Thyroid gland (tissue), 4 donors: ENCODE measurements around the gene GRPEL1. TPM values are rescaled to one million over a fixed set of nuclear protein-coding genes. Genes with fewer than 3 reads are reported as not detected.

Source experiments
- DNase-seq, 2 donors: peaks; one replicate each; pipeline ENCODE4 v3.0.0-alpha.2; 2019
- H3K27ac ChIP-seq, 3 donors: fragments of 200-600 bp; sonication (generic); 1 replicate in 2 of 3; 2 replicates in 1 of 3; pipeline ENCODE4 v1.5.1; 2016 to 2019; ENCODE audit warnings: mild to moderate bottlenecking in 1 of 3, moderate library complexity in 1 of 3
- H3K27me3 ChIP-seq: fragments of 200-600 bp; sonication (generic); one replicate; pipeline ENCODE4 v1.5.1; 2019
- H3K36me3 ChIP-seq, 2 donors: fragments of 200-600 bp; sonication (generic); one replicate each; pipeline ENCODE4 v1.5.1; 2016 to 2019
- H3K4me1 ChIP-seq, 2 donors: fragments of 200-600 bp; sonication (generic); one replicate each; pipeline ENCODE4 v1.5.1; 2017 to 2019
- H3K4me3 ChIP-seq, 3 donors: fragments of 200-600 bp; sonication (generic); replicated peaks in 1 of 3; 1 replicate in 2 of 3; 2 replicates in 1 of 3; pipeline ENCODE4 v1.5.1; 2016; ENCODE audit warnings: mild to moderate bottlenecking in 1 of 3
- H3K9me3 ChIP-seq: fragments of 200-600 bp; sonication (generic); one replicate; pipeline ENCODE4 v1.5.1; 2017
- CTCF ChIP-seq, 6 experiments: fragments of 200-600 bp in 3 of 6; fragments of 450-650 bp in 3 of 6; sonication (generic) in 3 of 6; IDR thresholded peaks; one replicate each; pipeline ENCODE4 v1.5.1; 2016 to 2019; ENCODE audit warnings: antibody characterized with exemption in 6 of 6, mild to moderate bottlenecking in 2 of 6, inconsistent platforms in 1 of 6, moderate library complexity in 1 of 6
- POLR2A ChIP-seq, 2 donors: fragments of 450-650 bp; IDR thresholded peaks; one replicate each; pipeline ENCODE4 v1.6.1; 2017; ENCODE audit warnings: antibody characterized with exemption in 2 of 2, mild to moderate bottlenecking in 2 of 2, moderate library complexity in 1 of 2
- WGBS, 2 donors: methylation state at CpG; one replicate each; pipeline ENCODE4 v1.1.5; 2017; 5-methylcytosine and 5-hydroxymethylcytosine counted together
- intact Hi-C: fragments of 100-400 bp; cut with DNase I; formaldehyde crosslinking; loops from one replicate; pipeline ENCODE4 v1.15.1; 2023
- total RNA-seq, 4 donors: library from RNA; depleted of rRNA; stranded (reverse); fragments of >200 nt; gene quantifications; one replicate each; pipeline ENCODE4 v1.2.3, GENCODE V29; 2016

Gene GRPEL1
- total RNA-seq, 4 donors from 2014 or later: 13.4 to 21.9 (median 17.5) TPM

GRCh38 chr4:7018281-7018680 is 49.6 kb downstream of the GRPEL1 start:
- intact Hi-C loops: no loop called here
- Histone ChIP-seq H3K4me3 (no peak overlapping the region), H3K9me3 (no peaks in the 10 kb centered on the region), H3K27ac (no peak overlapping the region), H3K4me1 (no peaks in the 10 kb centered on the region), H3K36me3 (peaks cover 6 to 10% of the 10 kb centered on the region in 2 donors), H3K27me3 (no peaks in the 10 kb centered on the region)
- 95 to 97% methylated on average over 7 to 9 of the region's 9 CpGs for WGBS, 2 donors
- TF ChIP-seq CTCF (IDR thresholded peaks at IDR 0.05) (no peak), POLR2A (IDR thresholded peaks at IDR 0.05) (no peak)
- no peak for DNase-seq

GRCh38 chr4:7017446-7018048 is 50.3 kb downstream of the GRPEL1 start:
- Histone ChIP-seq H3K27ac (no peak overlapping the region), H3K27me3 (no peaks in the 10 kb centered on the region), H3K9me3 (no peaks in the 10 kb centered on the region), H3K4me1 (no peaks in the 10 kb centered on the region), H3K4me3 (no peak overlapping the region), H3K36me3 (peaks cover 6 to 10% of the 10 kb centered on the region in 2 donors)
- intact Hi-C loops: no loop called here
- no peak for DNase-seq
- WGBS, 2 donors: 93 to 97% methylated on average over 6 of the region's 6 CpGs
- no peak for TF ChIP-seq CTCF (IDR thresholded peaks at IDR 0.05)
- TF ChIP-seq POLR2A (IDR thresholded peaks at IDR 0.05): no peak

- Histone ChIP-seq H3K4me1 (no peaks in the 10 kb centered on the region), H3K9me3 (no peaks in the 10 kb centered on the region), H3K36me3 (peaks cover 6 to 10% of the 10 kb centered on the region in 2 donors), H3K4me3 (no peak overlapping the region), H3K27me3 (no peaks in the 10 kb centered on the region), H3K27ac (no peak overlapping the region)
- WGBS, 2 donors: 89% methylated on average over 6 of the region's 6 CpGs
- TF ChIP-seq POLR2A (IDR thresholded peaks at IDR 0.05) (no peak), CTCF (IDR thresholded peaks at IDR 0.05) (no peak)
- intact Hi-C loops: no loop called here
- no peak for DNase-seq
Measured at GRCh38 chr4:7016512-7016911, 51.4 kb downstream of the GRPEL1 start.

GRCh38 chr4:7016086-7016485 is 51.8 kb downstream of the GRPEL1 start:
- H3K4me3 ChIP-seq: no peak overlapping the region
- H3K36me3 ChIP-seq: peaks cover 8 to 10% of the 10 kb centered on the region in 2 donors
- no peak for TF ChIP-seq POLR2A (IDR thresholded peaks at IDR 0.05)
- TF ChIP-seq CTCF (IDR thresholded peaks at IDR 0.05): no peak
- intact Hi-C loops: no loop called here
- 76 to 77% methylated on average over 10 to 11 of the region's 11 CpGs for WGBS, 2 donors
- DNase-seq: no peak
- no peaks in the 10 kb centered on the region for H3K27me3 ChIP-seq
- H3K27ac ChIP-seq: no peak overlapping the region
- no peaks in the 10 kb centered on the region for H3K9me3 ChIP-seq
- H3K4me1 ChIP-seq: no peaks in the 10 kb centered on the region

- 88 to 91% methylated on average over 12 of the region's 12 CpGs for WGBS, 2 donors
- peaks cover 8 to 13% of the 10 kb centered on the region in 2 donors for H3K36me3 ChIP-seq
- no peak for DNase-seq
- no peaks in the 10 kb centered on the region for H3K27me3 ChIP-seq
- TF ChIP-seq CTCF (IDR thresholded peaks at IDR 0.05) (no peak), POLR2A (IDR thresholded peaks at IDR 0.05) (no peak)
- H3K4me3 ChIP-seq: no peak overlapping the region
- H3K9me3 ChIP-seq: no peaks in the 10 kb centered on the region
- no peak overlapping the region for H3K27ac ChIP-seq
- no peaks in the 10 kb centered on the region for H3K4me1 ChIP-seq
- intact Hi-C loops: no loop called here
Measured at GRCh38 chr4:7015383-7016035, 52.4 kb downstream of the GRPEL1 start.
